Upper lobe of left lung (tissue), 6 donors: Measurements from ENCODE around the gene CAMK4. TPM values are rescaled to one million over a fixed set of nuclear protein-coding genes. Genes with fewer than 3 reads are reported as not detected.
A peak's percentile ranks its signal among the peaks of the same experiment; 100 is the strongest.

Source experiments
- ATAC-seq, 2 donors: fragments of 200-7000 bp; cut with Tn5 transposase; one replicate each; pipeline ENCODE4 v1.9.1; 2022; ENCODE audit warnings: mild to moderate bottlenecking in 2 of 2, moderate library complexity in 2 of 2; ENCODE audit not compliant: low FRiP score in 2 of 2
- DNase-seq, 2 donors: peaks; one replicate each; pipeline ENCODE4 v3.0.0-alpha.2; 2019 to 2020
- H3K27ac ChIP-seq, 4 donors: fragments of 200-600 bp; sonication (generic); one replicate each; pipeline ENCODE4 v1.5.1; 2016 to 2019
- H3K27me3 ChIP-seq, 4 donors: fragments of 200-600 bp; sonication (generic); one replicate each; pipeline ENCODE4 v1.5.1; 2017 to 2019
- H3K36me3 ChIP-seq, 4 donors: fragments of 200-600 bp; sonication (generic); one replicate each; pipeline ENCODE4 v1.5.1; 2016 to 2019
- H3K4me1 ChIP-seq, 4 donors: fragments of 200-600 bp; sonication (generic); one replicate each; pipeline ENCODE4 v1.5.1; 2018 to 2019
- H3K4me3 ChIP-seq, 4 donors: fragments of 200-600 bp; sonication (generic); one replicate each; pipeline ENCODE4 v1.5.1; 2017 to 2019; ENCODE audit warnings: mild to moderate bottlenecking in 2 of 4, moderate library complexity in 1 of 4
- H3K9me3 ChIP-seq, 4 donors: fragments of 200-600 bp; sonication (generic); one replicate each; pipeline ENCODE4 v1.5.1; 2018 to 2019
- EP300 ChIP-seq, 4 donors: sonication (generic); formaldehyde crosslinking; IDR thresholded peaks; one replicate each; pipeline ENCODE4 v1.5.1; 2017; ENCODE audit warnings: antibody characterized with exemption in 4 of 4, control low read depth in 2 of 4
- POLR2A ChIP-seq, 4 donors: fragments of 450-650 bp; IDR thresholded peaks; one replicate each; pipeline ENCODE4 v1.5.1; 2016 to 2017; ENCODE audit warnings: antibody characterized with exemption in 4 of 4, mild to moderate bottlenecking in 2 of 4
- POLR2AphosphoS5 ChIP-seq, 2 donors: sonication (generic); formaldehyde crosslinking; IDR thresholded peaks; one replicate each; pipeline ENCODE4 v1.5.1; 2017; ENCODE audit warnings: antibody characterized with exemption in 2 of 2
- WGBS, 2 donors: methylation state at CpG; one replicate each; pipeline ENCODE4 v1.1.5; 2017 to 2018; 5-methylcytosine and 5-hydroxymethylcytosine counted together
- total RNA-seq, 6 donors: library from RNA; depleted of rRNA in 4 of 6; stranded (reverse); fragments of >200 nt in 4 of 6; gene quantifications; one replicate each; pipeline versions ENCODE4 v1.1.0 to v1.2.1, GENCODE V29; 2016 to 2021
- TF ChIP-seq, protein P1 (sequence below), 6 experiments: fragments of 450-650 bp in 4 of 6; fragments of 200-600 bp in 2 of 6; sonication (generic) in 2 of 6; IDR thresholded peaks; one replicate each; pipeline ENCODE4 v1.5.1; 2016 to 2019; ENCODE audit warnings: antibody characterized with exemption in 6 of 6
- donor health status: DM: no; HTN: no; CAD: no; lungs with moderate emphysema.
- donor health status: DM: no; HTN: yes; CAD: no; lungs with severe emphysema.

CAMK4 gene
- total RNA-seq, 6 donors from 2014 or later = 1.8 to 36.7 (median 2.2) TPM

DNA sequence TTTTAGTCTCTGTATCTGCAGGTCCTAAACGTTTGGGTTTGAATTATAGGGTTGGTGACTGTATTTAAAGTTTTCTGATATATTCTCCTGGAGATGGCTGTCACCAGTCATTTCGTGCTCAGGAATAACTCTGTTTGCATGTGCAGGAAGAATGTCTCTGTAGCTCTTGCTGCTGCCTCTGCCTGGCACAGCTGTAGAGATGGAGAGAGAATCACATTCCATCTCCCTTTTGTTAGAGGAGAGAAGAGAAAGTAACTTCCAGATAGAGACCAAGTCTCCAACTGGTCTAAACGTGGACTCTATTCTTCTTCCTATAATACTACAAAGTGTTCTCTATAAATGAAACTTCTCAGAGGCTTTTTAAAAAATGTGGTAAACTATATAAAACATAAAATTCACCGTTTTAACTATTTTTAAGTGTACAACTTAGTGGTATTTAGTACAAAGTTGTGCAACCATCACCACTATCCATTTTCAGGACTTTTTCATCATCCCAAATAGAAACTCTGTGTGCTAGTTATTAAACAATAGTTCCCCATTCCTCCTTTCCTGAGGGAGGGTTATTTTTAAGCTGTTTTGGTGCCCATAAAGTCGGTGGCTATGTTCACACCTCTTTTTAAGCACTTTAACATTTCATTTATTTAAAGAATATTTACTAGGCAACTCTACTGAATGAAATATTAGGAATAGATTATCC, 308.9 kb downstream of the CAMK4 start:
- Histone ChIP-seq H3K27ac (peak overlapping the region in 1 of 4 donors; percentile 35), H3K4me3 (no peak overlapping the region), H3K36me3 (no peaks in the 10 kb centered on the region), H3K9me3 (no peaks in the 10 kb centered on the region), H3K27me3 (no peaks in the 10 kb centered on the region), H3K4me1 (peaks cover 11 to 23% (median 16%) of the 10 kb centered on the region in 4 donors)
- WGBS, 2 donors = 39 to 47% methylated on average over 5 of the region's 5 CpGs
- no peak for TF ChIP-seq POLR2AphosphoS5 (IDR thresholded peaks at IDR 0.05)
- TF ChIP-seq, protein P1, sequence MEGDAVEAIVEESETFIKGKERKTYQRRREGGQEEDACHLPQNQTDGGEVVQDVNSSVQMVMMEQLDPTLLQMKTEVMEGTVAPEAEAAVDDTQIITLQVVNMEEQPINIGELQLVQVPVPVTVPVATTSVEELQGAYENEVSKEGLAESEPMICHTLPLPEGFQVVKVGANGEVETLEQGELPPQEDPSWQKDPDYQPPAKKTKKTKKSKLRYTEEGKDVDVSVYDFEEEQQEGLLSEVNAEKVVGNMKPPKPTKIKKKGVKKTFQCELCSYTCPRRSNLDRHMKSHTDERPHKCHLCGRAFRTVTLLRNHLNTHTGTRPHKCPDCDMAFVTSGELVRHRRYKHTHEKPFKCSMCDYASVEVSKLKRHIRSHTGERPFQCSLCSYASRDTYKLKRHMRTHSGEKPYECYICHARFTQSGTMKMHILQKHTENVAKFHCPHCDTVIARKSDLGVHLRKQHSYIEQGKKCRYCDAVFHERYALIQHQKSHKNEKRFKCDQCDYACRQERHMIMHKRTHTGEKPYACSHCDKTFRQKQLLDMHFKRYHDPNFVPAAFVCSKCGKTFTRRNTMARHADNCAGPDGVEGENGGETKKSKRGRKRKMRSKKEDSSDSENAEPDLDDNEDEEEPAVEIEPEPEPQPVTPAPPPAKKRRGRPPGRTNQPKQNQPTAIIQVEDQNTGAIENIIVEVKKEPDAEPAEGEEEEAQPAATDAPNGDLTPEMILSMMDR (IDR thresholded peaks at IDR 0.05) = no peak
- TF ChIP-seq EP300 (IDR thresholded peaks at IDR 0.05) = no peak
- no peak for TF ChIP-seq POLR2A (IDR thresholded peaks at IDR 0.05)
- DNase-seq (no peak), ATAC-seq (peak in 1 of 2 donors; percentile 22)

DNA sequence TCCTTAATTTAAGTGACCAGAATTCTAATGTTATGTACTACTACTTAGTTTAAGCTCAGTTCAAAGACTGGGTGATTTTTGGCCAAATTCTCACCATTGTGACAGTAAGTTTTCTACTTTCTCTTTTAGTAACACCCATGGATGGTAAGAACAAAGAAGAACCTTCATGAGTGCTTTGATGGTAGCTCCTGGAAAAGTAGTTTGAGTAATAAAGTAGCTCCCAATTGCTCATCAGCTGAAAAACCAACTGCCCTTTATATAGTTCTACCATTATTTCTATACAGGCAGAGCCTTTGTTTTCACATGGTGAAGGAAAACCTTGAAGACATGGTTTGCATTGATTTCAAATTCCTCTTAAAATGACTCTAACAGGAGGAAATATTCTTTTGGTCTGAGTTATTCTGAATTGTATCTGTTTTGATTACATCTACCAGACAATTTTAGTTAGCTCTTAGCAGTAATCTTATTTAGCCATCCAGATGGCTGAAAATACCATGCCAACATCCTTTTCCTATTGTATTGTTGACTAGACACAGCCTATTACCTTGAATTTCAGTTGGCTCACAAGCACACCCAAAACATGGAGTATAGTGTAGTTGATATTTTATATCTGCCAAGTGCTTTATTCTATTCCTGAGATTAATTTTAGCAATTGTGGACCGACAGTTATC, 311.8 kb downstream of the CAMK4 start:
- ATAC-seq (no peak), DNase-seq (no peak)
- Histone ChIP-seq H3K27me3 (no peaks in the 10 kb centered on the region), H3K27ac (no peak overlapping the region), H3K9me3 (no peaks in the 10 kb centered on the region), H3K4me1 (peaks cover 4 to 16% (median 13%) of the 10 kb centered on the region in 4 donors), H3K36me3 (no peaks in the 10 kb centered on the region), H3K4me3 (no peak overlapping the region)
- 76 to 95% methylated on average over 1 of the region's 1 CpG for whole genome bisulfite sequencing, 2 donors
- TF ChIP-seq EP300 (IDR thresholded peaks at IDR 0.05) (no peak), POLR2AphosphoS5 (IDR thresholded peaks at IDR 0.05) (no peak), POLR2A (IDR thresholded peaks at IDR 0.05) (no peak)
- TF ChIP-seq, protein P1 (IDR thresholded peaks at IDR 0.05) = no peak

DNA sequence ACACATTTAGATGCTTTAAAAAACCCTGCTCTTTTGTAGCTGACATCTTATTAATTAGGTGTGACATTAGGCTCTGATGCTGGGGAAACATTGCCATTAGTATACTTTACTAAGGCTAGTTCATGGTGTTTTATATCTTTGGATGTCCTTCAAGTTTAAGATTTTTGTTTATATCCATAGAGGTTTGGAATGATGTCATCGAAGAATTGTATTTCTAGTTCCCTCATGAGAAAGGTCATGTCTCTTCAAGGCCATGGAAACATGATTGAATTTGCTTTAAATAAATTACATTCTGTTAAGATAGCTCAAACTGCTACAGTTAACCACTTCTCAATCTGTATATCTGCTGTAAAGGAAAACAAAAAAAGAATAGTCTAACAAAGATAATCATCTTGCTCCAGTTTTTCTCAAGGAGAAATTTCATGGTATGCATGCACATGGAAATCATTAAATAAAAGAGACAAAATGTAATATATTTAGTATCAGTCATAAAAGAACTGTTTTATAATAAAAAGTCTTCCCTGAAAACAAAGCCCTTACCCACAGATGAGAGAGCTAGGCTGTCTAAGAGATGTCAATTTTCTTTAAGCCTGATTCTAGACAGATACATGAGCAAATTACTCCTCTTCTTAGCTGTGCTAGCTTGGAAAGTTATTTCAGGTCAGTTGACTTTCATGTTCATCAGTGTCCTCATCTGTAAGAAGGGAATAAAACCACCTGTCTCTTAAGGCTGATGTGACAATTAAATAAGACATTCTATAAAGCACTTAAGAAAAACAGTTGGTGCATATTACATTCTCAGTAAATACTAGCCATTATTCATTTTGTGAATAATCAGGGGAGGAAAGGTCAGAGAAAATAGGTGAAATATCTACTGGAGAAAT, 313.2 kb downstream of the CAMK4 start:
- Histone ChIP-seq H3K27me3 (no peaks in the 10 kb centered on the region), H3K4me3 (no peak overlapping the region), H3K4me1 (peaks cover 0 to 11% (median 7%) of the 10 kb centered on the region in 4 donors), H3K9me3 (no peaks in the 10 kb centered on the region), H3K27ac (no peak overlapping the region), H3K36me3 (no peaks in the 10 kb centered on the region)
- TF ChIP-seq EP300 (IDR thresholded peaks at IDR 0.05) = no peak
- no peak for TF ChIP-seq POLR2A (IDR thresholded peaks at IDR 0.05)
- TF ChIP-seq, protein P1 (IDR thresholded peaks at IDR 0.05) = no peak
- TF ChIP-seq POLR2AphosphoS5 (IDR thresholded peaks at IDR 0.05) = no peak
- ATAC-seq = no peak
- no peak for DNase-seq
- 67 to 70% methylated on average over 1 of the region's 1 CpG for WGBS, 2 donors

Other genes with a start within 250 kb of the CAMK4 start
- gene TSLP, start 152.7 kb upstream of the CAMK4 start, total RNA-seq = 1 to 10 TPM in 1 of 6 donors, under 1 TPM in 3, not detected in 2; 0.20 to 1.2 (median 0.38) TPM
- 10 to 100 TPM in 5 of 6 donors, 1 to 10 TPM in 1; 5.8 to 29.8 (median 21.1) TPM for gene WDR36, start 132.0 kb upstream of the CAMK4 start, total RNA-seq